ENCODE data around the gene GABBR1.

- TF ChIP-seq CTCF (IDR thresholded peaks at IDR 0.05): no peak
- TF ChIP-seq POLR2AphosphoS5 (IDR thresholded peaks at IDR 0.05): no peak
- no peak for TF ChIP-seq POLR2A (IDR thresholded peaks at IDR 0.05)
Observed at GRCh38 chr6:29667158-29667557, 34.2 kb upstream of the GABBR1 start.
